Stimulated activated naive CD8-positive, alpha-beta T cell treated with anti-CD3 and anti-CD28 coated beads, Interleukin-15, amount 100 ng/mL, for 72 hours (primary cell): ENCODE measurements around the gene TUFT1.

Experiments used
- ATAC-seq: fragments of 150-1000 bp; cut with Tn5 transposase; 2 replicates; pipeline ENCODE4 v1.10.0; 2021; ENCODE audit warnings: mild to moderate bottlenecking, moderate library complexity
- DNase-seq, 2 donors: peaks; one replicate each; pipeline ENCODE4 v3.0.0; 2021 to 2022
- H3K27ac Mint-ChIP-seq, 2 donors: one replicate each; pipeline ENCODE4 v1.8.0; 2022; ENCODE audit warnings: mild to moderate bottlenecking in 2 of 2, mixed read lengths in 2 of 2, moderate library complexity in 2 of 2
- H3K27me3 Mint-ChIP-seq: one replicate; pipeline ENCODE4 v1.8.0; 2022; ENCODE audit warnings: mixed read lengths
- H3K4me1 Mint-ChIP-seq: one replicate; pipeline ENCODE4 v1.8.0; 2022; ENCODE audit warnings: mild to moderate bottlenecking, mixed read lengths
- H3K4me3 Mint-ChIP-seq, 2 donors: one replicate each; pipeline ENCODE4 v1.8.0; 2022; ENCODE audit warnings: mild to moderate bottlenecking in 2 of 2, mixed read lengths in 2 of 2, moderate library complexity in 1 of 2
- H3K9me3 Mint-ChIP-seq, 2 donors: one replicate each; pipeline ENCODE4 v1.8.0; 2022; ENCODE audit warnings: mixed read lengths in 2 of 2

The TUFT1 gene

DNA sequence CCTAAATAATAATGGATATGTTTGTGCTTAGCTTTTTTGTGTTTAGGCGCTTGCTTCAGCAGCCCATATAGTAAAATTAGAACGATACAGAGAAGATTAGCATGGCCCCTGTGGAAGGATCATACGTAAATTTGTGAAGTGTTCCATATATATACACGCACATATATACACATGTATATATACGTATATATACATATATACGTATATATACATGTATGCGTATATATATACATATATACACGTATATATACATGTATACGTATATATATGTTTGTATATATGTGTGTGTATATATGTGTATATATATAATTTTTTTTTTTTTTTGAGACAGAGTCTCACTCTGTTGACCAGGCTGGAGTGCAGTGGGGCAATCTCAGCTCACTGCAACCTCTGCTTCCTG, 89.2 kb downstream of the TUFT1 start:
- DNase-seq, result no peak
- no peak overlapping the region for H3K27ac Mint-ChIP-seq
- no peaks in the 10 kb centered on the region for H3K27me3 Mint-ChIP-seq
- ATAC-seq, result no peak
- H3K9me3 Mint-ChIP-seq, result no peaks in the 10 kb centered on the region
- H3K4me3 Mint-ChIP-seq, result no peak overlapping the region
- no peaks in the 10 kb centered on the region for H3K4me1 Mint-ChIP-seq
